ENCODE measurements around the gene PAFAH1B2. TPM values are rescaled to one million over a fixed set of nuclear protein-coding genes. Genes with fewer than 3 reads are reported as not detected.
A peak's percentile ranks its signal among the peaks of the same experiment; 100 is the strongest.
"Not testable (repeated sequence)": the region's sequence is repeated elsewhere in the genome, so short reads cannot be mapped to it uniquely, and the experiment has no call there.

The PAFAH1B2 gene
- total RNA-seq, 2 donors from 2014 or later: 46.2 to 62.5 TPM

- ATAC-seq, DNase-seq: not testable (repeated sequence)
- intact Hi-C loops (cut with DNase I): loop anchor here (2.0 to 5.0 kb wide), 2 partner anchors 77 kb away; no protein-coding TSS in a partner anchor
Measured at GRCh38 chr11:117209351-117210125, 65.5 kb downstream of the PAFAH1B2 start.

GRCh38 chr11:117210620-117211019 lies 66.5 kb downstream of the PAFAH1B2 start:
- DNase-seq (no peak), ATAC-seq (no peak)
- intact Hi-C loops (cut with DNase I): no loop called here

GRCh38 chr11:117212697-117213355 lies 68.7 kb downstream of the PAFAH1B2 start:
- no peak for ATAC-seq
- no peak for DNase-seq
- intact Hi-C loops (cut with DNase I): no loop called here

GRCh38 chr11:117214404-117215110 lies 70.5 kb downstream of the PAFAH1B2 start:
- ATAC-seq: no peak
- intact Hi-C loops (cut with DNase I): no loop called here
- peak; percentile 5 for DNase-seq

- ATAC-seq: peak; percentile 3 to 4
- intact Hi-C loops (cut with DNase I): no loop called here
- DNase-seq: peak; percentile 69
Measured at GRCh38 chr11:117217141-117218084, 73.3 kb downstream of the PAFAH1B2 start.

GRCh38 chr11:117218133-117218915 lies 74.2 kb downstream of the PAFAH1B2 start:
- intact Hi-C loops (cut with DNase I): no loop called here
- DNase-seq (peak; percentile 64), ATAC-seq (peak; percentile 4 to 18)

- no peak for ATAC-seq
- no peak for DNase-seq
- intact Hi-C loops (cut with DNase I): no loop called here
Measured at GRCh38 chr11:117219001-117219400, 74.9 kb downstream of the PAFAH1B2 start.

- intact Hi-C loops (cut with DNase I): no loop called here
- no peak for DNase-seq
- ATAC-seq: no peak
Measured at GRCh38 chr11:117219455-117219854, 75.4 kb downstream of the PAFAH1B2 start.

GRCh38 chr11:117219995-117220394 lies 75.9 kb downstream of the PAFAH1B2 start:
- intact Hi-C loops (cut with DNase I): loop anchor here (5.0 to 10.0 kb wide), 4 partner anchors 43 to 435 kb away; partner anchors contain the start of genes SIDT2 (in 1 of the 2) and ZPR1 (in 1 of the 2)
- DNase-seq: no peak
- no peak for ATAC-seq

- intact Hi-C loops (cut with DNase I): loop anchor here (5.0 to 10.0 kb wide), 4 partner anchors 43 to 436 kb away; partner anchors contain the start of genes SIDT2 (in 1 of the 2) and ZPR1 (in 1 of the 2)
- DNase-seq: peak; percentile 87
Measured at GRCh38 chr11:117220568-117220967, 76.5 kb downstream of the PAFAH1B2 start.

GRCh38 chr11:117220999-117221774 lies 77.1 kb downstream of the PAFAH1B2 start:
- ATAC-seq (peak; percentile 59 to 64), DNase-seq (peak; percentile 69)
- intact Hi-C loops (cut with DNase I): loop anchor here (5.0 to 10.0 kb wide), 4 partner anchors 44 to 436 kb away; partner anchors contain the start of genes SIDT2 (in 1 of the 2) and ZPR1 (in 1 of the 2)

More at GRCh38 chr11:117220568-117220967, 76.5 kb downstream of the PAFAH1B2 start:
- ATAC-seq: peak; percentile 60 to 68

GRCh38 chr11:117221775-117222517 lies 77.9 kb downstream of the PAFAH1B2 start:
- DNase-seq (peak; percentile 82), ATAC-seq (peak; percentile 23 to 57)
- intact Hi-C loops (cut with DNase I): loop anchor here (5.0 to 10.0 kb wide), 4 partner anchors 45 to 437 kb away; partner anchors contain the start of genes SIDT2 (in 1 of the 2) and ZPR1 (in 1 of the 2)

- ATAC-seq (no peak), DNase-seq (no peak)
- intact Hi-C loops (cut with DNase I): loop anchor here (5.0 to 10.0 kb wide), 4 partner anchors 46 to 438 kb away; partner anchors contain the start of genes SIDT2 (in 1 of the 2) and ZPR1 (in 1 of the 2)
Measured at GRCh38 chr11:117222991-117223740, 79.1 kb downstream of the PAFAH1B2 start.

- ATAC-seq (no peak), DNase-seq (peak; percentile 42)
- intact Hi-C loops (cut with DNase I): loop anchor here (5.0 to 10.0 kb wide), 4 partner anchors 47 to 439 kb away; partner anchors contain the start of genes SIDT2 (in 1 of the 2) and ZPR1 (in 1 of the 2)
Measured at GRCh38 chr11:117223741-117224689, 79.9 kb downstream of the PAFAH1B2 start.
